Stimulated activated CD4-positive, alpha-beta T cell treated with anti-CD3 and anti-CD28 coated beads, Interleukin-1b, Interleukin-23, amount 100 ng/mL, for 24 hours (primary cell): ENCODE results near the gene PCSK5.

ENCODE experiments used
- DNase-seq, 4 experiments: peaks; one replicate each; pipeline ENCODE4 v3.0.0-alpha.2; 2020; ENCODE audit warnings: low read depth in 4 of 4, low spot score in 1 of 4

PCSK5 gene

DNA sequence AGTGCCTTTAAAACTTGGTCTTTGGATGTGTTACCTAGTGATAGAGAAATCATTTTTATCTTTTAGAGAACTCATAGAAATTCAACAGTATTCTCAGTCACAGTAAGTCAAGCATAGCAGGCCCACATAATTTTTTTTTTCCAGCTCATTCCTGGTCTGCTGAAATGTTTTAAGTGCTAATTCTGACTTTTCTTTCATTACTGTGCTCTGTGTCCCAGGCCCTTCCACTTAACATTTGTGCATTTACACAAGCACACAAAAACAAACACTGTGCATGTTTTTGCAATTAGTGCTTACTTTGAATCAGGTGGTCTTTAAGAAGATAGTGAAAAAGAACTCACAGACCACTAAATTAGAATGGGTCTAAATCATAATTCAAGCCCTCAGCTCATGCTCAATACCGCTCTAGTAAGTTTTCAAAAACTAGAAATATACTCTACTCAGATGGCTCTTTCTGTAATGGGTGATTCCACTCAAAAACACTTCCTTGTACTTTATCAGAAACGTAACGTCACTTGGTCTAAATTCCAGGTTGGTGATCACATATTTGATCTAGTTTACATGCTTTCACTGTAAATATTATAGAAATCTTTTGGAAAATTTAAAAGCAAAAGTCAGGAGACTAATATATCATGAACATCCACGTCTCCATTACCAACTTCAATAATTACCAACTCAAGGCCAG, 107.8 kb downstream of the PCSK5 start:
- no peak for DNase-seq

GRCh38 chr9:76001459-76001858, 111.0 kb downstream of the PCSK5 start:
- DNase-seq: no peak

GRCh38 chr9:76003041-76003440, 112.6 kb downstream of the PCSK5 start:
- no peak for DNase-seq

- DNase-seq: no peak
Measured at GRCh38 chr9:76004526-76004925, 114.1 kb downstream of the PCSK5 start.

DNA sequence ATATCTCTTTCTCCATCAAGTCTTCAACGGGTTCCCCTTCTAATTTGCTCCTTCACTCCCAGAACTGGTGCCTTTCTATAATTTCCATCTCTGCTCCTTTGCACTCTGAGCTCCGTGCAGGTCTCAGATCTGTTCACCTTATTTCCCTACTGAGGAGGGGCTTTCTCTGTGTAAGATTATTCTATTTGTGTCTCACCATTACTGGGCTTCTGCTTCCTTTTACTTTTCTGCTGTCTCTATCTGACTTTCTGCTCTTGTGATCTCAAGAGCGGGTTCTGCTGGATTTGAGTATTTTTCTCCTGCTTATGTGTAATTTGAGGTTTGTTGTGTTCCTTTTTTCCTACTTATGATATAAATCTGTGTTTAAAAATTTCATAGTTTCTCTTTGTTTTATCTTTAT, 117.5 kb downstream of the PCSK5 start:
- no peak for DNase-seq

DNA sequence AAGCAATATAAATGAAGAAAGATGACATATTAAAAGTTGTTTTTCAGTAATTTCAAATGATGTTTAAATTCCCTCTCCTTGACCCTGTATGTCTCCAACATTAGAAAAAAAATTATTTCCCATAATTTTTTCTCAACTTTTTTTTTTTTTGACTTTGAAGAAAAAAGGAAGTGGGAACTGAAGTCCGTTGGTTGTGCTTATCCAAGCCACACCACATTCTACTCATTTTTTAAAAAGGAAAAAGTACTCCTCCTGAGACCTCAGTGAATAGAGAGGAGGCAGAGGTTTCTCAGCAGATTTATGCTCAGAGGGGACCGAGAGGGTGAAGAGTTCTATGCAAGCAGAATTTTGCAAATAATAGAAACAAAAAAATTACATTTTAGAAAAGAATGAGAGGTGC, 123.3 kb downstream of the PCSK5 start:
- DNase-seq: no peak

DNA sequence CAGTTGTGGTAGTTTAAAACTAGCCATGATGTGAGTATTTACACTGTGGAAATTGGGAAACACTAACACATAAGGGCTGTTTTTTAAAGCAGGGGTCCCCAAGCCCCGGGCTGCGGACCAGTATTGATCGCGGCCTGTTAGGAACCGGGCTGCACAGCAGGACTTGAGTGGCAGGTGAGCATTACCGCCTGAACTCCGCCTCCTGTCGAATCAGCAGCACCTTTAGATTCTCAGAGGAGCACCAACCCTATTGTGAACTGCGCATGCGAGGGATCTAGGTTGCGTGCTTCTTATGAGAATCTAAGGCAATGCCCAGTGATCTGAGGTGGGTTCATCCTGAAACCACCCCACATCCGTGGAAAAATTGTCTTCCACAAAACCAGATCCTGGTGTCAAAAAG, 127.8 kb downstream of the PCSK5 start:
- DNase-seq: no peak

- no peak for DNase-seq
Measured at GRCh38 chr9:76018761-76019160, 128.3 kb downstream of the PCSK5 start.

GRCh38 chr9:76020652-76021051, 130.2 kb downstream of the PCSK5 start:
- no peak for DNase-seq

DNA sequence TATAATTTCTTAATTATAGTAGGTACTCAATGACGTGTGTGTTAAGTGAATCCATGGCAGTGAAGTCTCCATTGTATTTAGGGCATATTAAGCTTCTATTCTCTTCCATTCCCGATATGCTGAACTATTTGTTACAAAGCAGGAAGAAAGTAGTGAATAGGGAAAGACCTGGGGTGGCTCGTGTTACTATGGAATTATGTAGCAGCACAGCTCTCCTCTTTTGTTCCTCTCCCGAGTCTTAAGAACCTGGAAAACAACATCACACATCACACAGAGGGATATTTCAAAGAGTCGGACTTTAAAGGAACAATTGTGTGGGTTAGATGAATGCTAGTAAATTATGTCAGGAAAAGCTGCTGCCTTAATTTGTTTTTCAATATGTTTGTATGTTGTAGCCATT, 131.8 kb downstream of the PCSK5 start:
- DNase-seq: no peak

GRCh38 chr9:76023715-76024195, 133.3 kb downstream of the PCSK5 start:
- DNase-seq: no peak

DNA sequence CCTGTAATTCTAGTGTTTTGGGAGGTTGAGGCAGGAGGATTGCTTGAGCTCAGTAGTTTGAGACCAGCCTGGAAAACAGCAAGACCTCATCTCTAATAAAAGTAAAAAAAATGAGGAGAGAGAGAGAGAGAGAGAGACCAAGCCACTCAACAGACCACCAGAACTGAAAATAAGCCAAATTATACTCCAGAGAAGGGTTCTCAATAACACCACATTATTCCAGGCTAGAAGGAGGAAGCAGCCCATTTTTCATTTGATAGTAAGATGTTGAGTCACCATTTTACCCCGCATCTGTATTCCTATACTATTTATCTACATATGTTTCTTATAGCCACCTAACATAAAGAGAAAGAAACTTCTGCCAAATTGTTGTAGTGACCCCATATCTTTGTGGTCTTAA, 134.8 kb downstream of the PCSK5 start:
- no peak for DNase-seq

GRCh38 chr9:76026796-76027195, 136.3 kb downstream of the PCSK5 start:
- no peak for DNase-seq

- no peak for DNase-seq
Measured at GRCh38 chr9:76027416-76027815, 136.9 kb downstream of the PCSK5 start.

GRCh38 chr9:76027861-76028260, 137.4 kb downstream of the PCSK5 start:
- DNase-seq: no peak

DNA sequence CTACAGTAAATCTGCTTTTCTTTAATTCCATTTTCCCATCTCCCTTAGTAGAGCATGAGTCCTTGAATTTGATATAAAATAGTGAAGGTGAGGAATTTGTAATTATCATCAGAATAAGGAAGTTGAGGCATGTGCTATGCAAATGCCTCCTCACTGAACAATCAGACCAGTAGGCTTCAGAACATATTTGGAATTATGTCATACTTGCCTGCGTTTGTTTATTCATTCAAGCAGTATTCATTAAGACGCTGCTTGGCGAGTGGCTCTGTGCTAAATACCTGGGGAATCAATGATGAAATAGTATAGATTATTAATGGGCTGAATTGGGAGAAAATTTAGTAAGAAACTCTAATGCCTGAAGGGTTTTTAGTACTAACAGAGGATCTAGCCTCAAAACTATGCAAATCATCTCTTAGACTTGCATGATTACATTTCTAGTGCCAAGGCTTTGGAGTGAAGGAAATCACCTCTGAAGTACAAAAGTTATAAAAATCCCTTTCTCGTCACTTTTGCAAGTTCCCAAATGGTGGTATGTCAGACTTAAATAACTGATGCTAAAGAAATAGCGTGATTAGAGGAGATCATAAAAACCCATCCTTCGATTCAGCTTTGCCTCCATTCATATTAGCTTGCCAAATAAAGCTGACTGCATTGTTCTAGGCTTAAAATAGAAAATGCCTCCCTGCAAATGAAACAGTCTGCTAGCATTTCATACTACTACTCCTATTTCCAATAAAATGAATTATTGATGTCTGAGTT, 141.7 kb downstream of the PCSK5 start:
- DNase-seq: no peak

GRCh38 chr9:76032797-76033373, 142.4 kb downstream of the PCSK5 start:
- no peak for DNase-seq

DNA sequence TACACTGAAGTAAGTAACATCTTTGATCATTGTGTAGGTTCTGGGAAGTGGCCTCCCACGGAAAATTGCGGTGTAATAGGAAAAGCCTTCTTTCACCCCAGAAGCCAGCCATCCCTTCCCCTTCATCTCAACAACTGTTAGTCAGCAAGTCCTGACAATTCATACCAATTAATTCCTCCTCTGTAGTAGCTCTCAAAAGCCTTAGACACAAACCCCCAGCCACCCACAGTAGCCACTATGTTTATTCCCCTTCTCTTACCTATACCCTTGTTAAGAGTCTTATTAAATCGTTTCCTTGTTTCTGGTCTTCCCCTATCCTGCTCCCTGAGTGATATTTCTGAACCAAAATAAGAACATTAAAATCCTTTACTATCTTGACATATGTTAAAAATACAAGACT, 143.6 kb downstream of the PCSK5 start:
- no peak for DNase-seq

GRCh38 chr9:76036762-76037161, 146.3 kb downstream of the PCSK5 start:
- DNase-seq: no peak

GRCh38 chr9:76037587-76038225, 147.2 kb downstream of the PCSK5 start:
- DNase-seq: no peak

GRCh38 chr9:76038431-76038830, 148.0 kb downstream of the PCSK5 start:
- DNase-seq: no peak

DNA sequence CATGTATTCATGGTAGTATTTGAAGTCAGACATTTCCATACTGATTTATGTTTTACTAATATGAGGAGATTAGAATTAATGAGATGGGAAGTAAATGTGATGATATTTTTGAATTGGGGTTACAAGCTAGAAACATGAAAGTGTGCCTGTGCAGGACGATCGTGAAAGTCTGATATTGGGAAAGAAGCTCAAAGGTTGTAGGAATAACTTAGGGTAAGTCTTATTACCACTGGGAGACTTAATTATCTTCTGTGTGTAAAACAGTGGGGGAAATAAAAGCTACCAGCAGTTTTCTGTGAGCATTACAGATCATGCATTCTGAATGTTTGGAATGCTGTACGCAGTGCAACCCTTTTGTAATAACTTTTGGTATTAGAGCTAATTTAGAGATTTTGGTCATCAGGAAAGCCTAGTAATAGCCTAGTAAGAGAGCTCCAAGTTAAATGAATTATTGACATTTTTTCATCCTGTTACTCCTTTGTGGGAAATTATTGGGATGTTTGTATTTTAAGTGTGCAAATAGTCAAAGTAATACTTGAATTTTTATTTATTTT, 153.9 kb downstream of the PCSK5 start:
- DNase-seq: no peak
